IPS-11a (cell line): ENCODE measurements around the gene MAP2K3.

Experiments used
- H3K4me3 ChIP-seq: one replicate; pipeline ENCODE4 v1.5.1; 2013; ENCODE audit warnings: low read depth, low read length, control low read depth

The MAP2K3 gene

DNA sequence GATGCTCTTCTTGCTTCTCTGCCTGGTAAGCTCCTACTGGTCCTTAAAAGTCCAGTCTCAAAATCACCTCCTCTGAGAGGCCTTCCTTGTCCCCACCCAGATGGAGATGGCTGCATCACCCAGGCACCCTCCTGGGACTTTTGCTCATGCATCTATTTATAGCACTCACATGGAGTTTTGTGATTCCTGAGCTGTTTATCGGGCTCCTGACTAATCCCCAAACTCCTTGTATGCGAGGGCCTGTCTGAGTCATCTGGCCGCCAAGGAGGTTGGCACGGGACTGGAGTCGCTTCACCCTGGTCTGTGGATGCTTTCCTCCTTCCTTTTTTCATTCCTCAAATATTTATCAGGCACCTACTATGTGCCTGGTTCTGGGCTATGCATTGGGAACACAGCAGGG is 2.3 kb upstream of the MAP2K3 start:
- H3K4me3 ChIP-seq, result no peak overlapping the region

DNA sequence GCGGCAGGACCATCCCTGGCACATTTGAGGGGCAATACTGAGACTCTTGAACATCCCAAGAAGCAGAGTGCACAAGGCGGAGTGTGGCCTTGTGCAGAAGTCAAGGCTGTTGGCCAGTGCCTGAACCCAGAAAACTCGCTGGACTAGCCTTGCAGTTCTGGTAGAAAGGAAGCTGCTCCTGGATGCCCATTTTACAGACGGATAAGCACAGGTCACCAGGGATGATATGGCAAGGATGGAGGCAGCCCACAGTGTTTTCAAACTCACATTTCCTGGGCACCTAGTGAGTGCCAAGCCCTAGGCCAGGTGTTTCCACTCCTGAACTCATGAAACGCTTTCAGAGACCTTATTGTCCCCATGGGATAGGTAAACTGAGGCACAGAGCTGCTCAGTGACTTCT is 1.7 kb upstream of the MAP2K3 start:
- no peak overlapping the region for H3K4me3 ChIP-seq

DNA sequence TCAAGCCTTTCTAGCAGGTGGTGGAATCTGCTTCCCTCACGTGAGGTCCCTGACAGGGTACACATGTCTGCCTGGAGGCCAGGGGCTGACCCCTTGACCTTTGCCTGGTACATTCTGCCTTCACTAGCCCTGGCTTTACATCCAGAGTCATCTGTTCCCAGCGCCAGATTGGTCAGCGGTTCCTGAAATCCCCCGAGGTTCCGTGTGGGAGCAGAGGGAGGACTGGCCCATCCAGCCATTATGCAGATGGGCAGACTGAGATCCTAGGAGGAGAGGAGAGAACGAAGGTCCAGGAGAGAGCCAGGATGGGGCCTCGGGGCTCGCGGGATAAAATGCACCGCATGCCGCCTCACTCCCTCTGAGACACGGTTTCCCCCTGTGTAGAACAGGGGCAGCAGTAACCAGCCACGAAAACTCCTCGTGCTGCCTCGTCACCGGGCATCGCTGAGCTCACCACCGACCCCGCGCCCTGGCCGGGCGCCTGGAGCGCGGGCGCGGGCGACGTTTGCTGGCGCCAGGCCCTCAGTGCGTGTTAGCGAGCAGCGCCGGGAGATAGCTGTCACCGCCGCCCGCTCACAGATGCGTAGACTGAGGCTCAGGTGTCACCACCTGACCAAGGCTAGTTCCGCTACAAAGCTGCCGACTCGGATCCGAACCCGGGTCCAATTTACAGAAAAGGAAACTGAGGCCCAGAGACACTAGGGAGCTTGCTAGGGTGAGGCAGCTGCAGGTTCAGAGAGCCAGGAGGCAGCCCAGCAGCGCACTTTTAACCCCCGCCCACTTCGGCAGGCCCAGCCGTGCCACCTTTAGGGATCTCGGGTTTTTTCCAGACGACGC is 811 bp upstream of the MAP2K3 start:
- peak overlapping the region; percentile 22 for H3K4me3 ChIP-seq

DNA sequence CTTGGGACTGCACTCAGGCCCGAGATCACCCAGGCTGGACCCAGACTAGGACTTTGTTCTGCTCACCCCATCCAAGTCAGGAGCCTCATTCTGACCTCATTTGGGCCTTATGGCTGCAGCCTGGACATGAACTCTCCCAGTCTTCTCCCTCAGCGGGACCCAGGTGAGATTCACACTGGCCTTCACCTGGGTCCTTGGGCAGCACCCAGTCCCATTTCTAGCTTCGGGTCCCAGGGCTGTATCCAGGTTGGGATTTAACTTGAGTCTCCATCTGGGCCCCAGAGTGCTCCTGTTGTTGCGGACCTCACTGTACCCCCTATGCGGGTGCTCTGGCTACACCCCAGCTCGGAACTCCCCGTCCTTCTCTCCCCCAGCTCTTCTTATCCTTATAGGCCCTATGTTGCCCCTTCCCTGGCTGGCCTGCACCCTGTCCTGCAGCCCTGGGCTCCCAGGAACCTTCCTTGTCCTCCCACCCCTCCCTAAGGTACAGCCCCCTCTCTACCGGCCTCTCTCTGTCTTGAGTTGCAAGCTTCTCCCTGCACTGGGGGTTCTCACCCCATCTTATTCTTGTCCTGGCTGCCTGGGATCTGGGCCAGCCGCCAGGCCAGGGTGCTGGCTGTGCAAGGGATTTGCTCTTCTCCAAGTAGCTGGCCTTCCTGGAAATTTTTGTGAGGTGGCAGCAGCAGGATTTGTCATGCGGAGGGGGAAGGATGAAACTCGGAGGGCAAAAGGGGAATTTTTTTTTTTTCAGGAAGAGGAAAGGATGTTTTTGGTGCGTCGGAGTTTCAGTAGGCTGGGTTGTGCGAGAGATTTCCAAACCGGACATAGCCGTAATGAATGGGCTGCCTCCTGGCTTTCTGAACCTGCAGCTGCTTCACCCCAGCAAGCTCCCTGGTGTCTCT is 904 bp downstream of the MAP2K3 start:
- H3K4me3 ChIP-seq, result peak overlapping the region; percentile 47

DNA sequence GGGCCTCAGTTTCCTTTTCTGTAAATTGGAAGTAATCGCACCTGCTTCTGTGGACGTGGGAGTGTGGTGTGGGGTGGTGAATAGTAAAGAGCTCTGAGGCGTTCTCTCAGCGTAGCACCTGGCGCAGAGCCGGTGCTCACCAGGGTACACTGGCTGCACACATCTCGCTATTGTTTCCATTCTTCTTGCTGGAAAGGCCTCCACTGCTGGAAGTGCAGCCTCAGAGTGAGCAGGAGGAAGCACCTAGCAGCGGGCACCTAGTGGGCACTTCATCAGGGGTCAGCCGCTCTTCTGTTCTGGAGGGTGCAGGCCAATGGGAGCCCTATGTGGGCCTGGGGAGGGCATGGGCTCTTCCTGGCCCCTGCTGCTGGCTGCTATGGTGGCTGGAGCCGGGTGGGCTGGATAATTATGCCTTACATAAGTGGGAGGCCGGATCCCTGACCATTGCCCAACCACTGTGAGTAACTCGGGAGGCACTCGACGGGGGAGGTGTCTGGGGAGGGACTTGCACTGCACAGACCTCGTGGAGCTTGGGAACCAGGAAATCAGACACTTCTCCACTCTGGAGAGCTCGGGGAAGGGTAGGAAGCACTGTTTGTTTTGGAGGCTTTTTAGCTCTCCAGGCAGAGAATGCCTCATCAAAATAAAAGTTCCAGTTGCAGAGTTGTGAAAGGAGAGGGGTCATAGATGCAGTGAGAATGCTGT is 1.7 kb downstream of the MAP2K3 start:
- peak overlapping the region; percentile 47 for H3K4me3 ChIP-seq

DNA sequence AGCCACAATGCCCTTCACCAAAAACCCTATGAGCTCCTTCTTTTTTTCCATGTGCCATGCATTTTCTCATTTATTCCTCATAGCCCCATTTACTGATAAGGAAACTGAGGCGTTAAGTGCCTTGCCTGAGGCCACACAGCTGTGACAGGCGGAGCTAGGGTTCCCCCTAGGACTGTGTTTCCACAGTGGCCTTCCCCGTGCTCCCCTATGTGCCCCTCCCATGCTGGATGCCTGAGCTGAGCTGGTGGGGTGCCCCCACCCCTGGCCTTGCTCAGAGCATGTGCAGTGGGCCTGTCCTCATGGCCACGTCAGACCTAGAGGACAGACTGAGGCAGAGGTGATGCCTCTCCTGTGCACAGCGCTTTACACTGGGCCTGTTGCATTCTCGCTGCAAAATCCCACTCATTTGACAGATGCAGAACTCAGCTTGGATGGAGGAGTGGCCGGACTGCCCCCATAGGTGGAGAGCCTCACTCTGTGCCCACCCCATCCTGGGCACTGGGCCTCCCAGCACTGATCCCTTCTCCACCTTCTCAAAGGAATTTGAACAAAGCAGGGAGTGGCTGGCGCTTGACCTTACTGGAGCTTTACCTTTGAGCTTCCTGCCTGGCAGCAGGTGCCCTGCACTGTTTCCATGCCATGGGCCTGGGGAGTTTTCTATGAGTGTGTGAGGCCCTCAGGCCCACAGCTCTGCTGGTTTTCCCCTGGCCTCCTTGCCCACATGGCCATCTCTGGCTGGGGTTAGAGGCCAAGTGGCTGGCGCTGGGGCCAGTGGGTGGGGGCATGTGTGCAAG is 2.6 kb downstream of the MAP2K3 start:
- H3K4me3 ChIP-seq, result no peak overlapping the region

DNA sequence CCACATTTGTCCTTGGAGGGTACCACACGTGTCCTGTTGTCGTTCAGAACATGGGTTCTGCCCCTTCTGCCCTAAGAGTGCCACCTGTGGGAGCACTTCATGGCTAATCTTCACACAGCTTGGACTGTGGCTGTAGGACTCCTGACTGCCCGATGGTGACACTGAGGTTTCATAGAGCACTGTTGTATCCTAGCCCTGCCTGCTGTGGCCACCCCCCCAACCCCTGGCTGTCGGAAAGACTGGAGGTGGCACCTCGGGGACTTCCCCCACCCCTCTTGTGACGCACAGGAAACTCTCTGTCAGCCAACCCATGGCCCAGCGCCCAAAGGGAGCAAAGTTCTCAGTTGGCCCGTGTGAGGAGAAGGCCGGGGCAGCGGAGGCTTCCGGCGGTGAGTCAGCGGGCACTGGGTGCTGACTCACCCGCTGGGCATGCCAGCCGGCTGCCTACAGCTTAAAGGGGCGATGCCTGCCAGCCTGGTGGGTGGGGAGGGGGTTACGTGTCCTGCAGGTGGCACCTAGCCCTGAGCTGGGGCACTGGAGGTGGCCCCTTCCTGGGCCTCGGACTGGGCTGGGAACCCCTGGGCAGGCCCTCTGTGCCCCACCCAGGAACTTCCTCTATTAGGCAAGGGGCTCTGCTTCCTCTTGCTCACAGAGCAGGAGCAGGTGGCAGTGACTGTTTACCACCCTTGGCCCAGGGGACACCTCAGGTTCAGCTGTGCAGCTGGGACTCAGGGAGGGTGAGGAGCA is 3.4 kb downstream of the MAP2K3 start:
- H3K4me3 ChIP-seq, result no peak overlapping the region

DNA sequence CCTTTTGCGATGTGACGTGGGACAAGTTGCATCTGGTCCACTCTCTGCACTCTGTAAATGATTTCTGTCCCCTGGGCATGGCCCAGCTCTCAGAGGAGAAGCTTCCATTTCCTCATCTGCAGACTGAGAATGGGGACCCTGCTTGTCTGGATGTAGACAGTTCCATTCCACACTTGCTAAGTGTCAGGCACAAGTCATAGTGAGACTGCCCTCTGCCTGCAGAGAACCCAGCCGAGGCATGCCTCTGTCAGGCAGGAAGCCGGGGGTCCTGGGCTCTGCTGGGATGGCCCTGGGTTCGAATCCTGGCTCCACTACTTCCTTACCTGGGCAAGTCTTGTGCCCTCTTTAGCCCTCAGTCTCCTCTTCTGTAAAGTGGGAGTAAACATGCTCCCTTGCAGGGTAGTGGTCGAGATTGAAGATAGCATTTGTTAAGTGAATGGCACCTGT is 4.1 kb downstream of the MAP2K3 start:
- no peak overlapping the region for H3K4me3 ChIP-seq

DNA sequence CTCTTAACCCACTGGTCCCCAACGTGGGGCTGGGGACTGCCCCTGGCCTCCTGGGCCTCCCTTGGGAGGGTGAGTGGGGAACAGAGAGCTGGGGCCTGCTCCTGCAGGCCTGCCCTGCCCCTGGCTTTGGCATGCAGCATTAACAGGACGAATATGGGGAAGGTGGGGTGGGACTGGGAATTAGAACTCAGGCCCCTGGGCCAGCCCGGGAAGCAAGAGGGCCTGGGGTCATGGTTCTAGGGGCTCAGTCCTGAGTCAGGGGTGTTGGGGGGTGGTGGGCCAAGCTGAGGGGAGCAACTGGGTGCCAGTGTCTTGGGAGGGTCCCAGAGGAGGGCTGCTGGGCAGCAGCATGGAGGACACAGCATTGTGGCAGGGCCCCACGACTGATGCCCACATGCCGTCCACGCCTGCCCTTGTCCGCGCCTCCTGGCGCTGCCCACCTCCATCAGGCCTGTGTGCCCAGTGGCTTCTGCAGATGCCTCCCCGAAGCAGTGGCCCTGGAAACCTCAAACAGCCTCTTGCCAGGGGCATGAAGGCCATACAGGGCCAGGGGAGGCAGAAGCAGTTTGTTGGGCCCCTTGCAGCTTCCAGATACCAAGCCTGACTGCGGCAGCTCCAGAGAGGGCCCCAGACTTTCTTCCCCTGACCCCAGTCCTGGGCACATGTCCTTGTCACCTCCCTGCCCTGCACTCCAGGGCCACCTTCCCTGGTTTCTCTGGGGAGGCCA is 4.8 kb downstream of the MAP2K3 start:
- H3K4me3 ChIP-seq, result no peak overlapping the region

DNA sequence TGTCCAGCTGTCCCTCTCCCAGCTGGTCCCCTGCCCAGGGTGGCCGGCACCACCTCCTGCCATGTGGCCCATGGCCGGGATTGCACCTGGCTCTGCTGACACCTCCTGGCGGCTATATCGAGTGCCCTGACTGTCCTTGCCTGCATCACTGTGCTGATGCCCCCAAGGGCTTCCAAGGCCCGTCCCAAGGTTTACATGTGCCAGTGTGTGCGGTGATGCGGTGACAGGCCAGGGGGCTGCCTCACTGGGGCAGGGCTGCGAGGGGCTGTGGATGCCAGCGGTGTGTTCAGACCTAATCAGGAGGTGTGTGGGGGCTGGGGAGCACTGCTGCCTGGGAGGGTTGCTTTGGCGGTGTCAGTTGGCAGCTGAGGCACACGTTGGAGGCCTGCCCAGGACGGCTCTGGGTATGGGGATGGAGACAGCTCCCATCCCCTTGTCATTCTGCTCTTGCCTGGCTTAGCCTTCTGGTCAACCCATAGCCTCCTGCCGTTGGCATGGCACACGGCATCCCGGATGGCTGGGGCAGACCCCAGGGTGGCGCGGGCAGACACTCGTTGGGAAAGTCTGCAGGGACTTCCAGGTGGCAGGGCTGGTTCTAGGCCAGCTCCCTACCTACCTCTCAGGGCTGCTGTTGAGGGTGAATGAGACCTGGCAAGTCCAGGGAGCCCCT is 5.5 kb downstream of the MAP2K3 start:
- no peak overlapping the region for H3K4me3 ChIP-seq

DNA sequence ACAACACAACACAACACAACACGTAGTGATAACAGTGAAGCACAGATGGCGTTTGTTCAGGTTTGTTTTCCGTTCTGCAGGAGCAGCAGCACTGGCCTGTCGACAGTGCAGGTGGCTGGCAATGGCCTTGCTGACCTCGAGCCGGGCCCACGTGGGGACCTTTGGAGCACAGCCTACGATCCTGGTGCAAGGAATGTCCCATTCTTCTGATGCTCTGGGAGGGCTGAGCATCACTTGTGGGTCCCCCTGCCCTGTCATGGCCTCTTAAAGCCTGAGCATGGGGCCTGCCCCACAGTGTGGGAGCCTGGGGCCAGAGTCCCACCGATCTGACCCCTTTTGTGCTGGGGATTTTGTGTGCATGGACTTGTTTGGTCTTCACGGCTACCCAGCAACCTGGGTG is 6.8 kb downstream of the MAP2K3 start:
- H3K4me3 ChIP-seq, result no peak overlapping the region

DNA sequence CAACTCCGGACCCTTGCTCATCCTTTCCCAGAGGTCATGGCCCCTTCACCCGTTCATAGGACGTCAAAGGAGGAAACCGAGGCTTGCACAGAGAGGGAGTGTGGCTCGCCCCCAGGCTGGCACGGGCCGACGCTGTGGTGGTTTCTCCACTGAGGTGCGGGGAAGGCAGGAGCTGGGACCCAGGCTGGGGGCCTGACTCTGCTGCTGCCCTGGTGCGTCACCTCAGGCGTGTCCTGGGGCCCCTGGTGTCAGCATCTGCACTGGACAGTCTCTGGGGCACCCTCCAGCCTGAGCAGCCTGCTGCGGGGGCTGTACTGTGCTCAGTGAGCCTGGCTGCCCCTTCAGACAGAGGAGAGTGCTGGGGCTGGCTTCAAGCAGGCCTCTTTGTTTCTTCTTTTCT is 7.4 kb downstream of the MAP2K3 start:
- no peak overlapping the region for H3K4me3 ChIP-seq

DNA sequence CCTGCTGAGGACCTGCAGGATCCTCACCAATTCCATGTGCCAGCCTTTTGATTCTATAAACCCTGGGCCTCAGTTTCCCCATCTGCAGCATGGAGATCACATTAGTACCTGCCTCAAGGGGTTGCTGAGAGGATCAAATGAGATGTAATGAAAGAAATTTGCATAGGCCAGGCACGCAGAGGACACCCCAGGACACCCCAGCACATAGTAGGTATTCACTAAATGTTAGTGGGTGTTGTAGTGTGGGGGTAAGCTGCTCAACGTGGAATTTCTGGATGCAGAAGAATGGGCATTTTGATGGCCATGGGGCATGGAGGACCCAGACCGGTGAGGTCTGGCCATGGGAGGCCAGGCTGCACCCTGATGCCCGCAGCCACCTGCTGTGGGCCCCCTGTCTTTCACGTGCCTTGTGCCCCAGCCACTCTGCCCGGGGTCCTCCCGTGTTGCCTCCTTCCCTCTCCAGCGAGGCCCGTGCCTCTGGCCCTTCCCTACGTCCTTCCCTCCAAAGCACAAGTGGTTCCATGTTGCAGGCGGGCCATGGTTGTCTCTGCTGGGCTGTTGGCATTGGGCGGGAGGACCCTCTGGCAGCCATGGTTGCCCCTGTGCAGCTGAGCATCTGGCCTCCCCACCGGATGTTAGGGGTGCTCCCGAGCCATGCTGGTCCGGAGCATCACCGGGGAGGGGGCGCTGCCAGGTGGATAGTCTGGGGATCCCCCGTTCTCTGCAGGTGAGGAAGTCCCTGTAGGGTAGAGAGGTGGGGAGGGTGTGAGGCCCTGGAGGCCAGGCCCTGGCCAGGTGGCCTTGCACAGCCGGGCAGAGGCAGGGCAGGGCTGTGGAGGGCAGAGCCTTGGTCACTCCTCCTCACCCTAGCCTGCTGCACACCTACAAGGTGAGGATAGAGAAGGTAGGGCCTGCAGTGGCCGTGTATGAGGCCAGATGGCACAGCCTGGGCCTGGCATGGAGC is 8.6 kb downstream of the MAP2K3 start:
- H3K4me3 ChIP-seq, result no peak overlapping the region

DNA sequence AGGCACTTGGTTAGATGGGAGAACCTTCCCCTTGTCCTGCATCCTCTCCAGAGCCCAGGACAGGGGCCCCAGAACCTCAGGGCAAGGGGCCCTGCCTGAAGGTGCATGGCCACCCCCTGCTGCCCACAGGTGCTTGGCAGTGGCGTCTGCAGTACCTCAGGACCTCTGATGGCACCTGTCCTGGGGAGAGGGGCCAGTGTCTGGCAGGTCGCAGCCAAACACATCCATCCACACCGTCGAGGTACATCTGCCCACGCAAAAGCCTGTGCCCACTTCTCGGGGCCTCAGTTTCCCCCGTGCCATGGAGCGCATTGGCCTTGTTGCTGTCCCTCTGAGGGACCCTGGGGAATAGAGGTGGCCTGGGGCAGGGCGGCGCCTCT is 9.3 kb downstream of the MAP2K3 start:
- H3K4me3 ChIP-seq, result no peak overlapping the region

DNA sequence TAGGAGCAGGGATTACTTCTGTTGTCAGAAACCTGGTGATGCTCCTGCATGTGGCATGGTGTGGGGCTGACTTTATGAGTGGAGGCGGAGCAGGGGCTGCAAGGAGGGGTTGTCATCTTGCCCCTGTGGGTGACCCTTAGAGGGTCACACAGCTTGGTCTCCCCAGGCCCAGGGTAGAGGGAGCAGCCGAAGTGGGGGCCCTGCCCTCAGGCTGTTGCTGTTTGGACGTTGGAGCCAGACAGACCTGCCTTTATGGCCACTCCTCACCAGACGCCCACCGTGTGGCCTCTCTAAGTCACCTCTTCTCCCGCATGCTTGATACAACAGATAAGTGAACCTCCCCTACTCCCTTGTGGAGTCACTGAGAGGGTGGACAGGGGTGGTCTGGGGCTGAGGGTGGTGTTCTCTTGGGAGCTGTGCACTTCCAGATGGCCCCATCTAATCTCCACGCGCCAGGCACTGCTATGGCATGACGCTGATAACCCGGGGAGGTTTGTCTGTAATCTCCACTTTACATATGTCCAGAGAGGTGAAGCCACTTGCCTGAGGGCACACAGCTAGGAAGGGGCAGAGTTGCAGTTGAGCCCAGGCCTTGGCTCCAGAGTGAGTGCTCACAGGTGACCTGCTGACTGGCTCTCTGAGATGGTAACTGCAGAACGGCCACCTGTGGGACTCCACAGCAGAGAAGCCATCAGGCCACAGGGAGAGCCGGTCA is 10.0 kb downstream of the MAP2K3 start:
- H3K4me3 ChIP-seq, result no peak overlapping the region

DNA sequence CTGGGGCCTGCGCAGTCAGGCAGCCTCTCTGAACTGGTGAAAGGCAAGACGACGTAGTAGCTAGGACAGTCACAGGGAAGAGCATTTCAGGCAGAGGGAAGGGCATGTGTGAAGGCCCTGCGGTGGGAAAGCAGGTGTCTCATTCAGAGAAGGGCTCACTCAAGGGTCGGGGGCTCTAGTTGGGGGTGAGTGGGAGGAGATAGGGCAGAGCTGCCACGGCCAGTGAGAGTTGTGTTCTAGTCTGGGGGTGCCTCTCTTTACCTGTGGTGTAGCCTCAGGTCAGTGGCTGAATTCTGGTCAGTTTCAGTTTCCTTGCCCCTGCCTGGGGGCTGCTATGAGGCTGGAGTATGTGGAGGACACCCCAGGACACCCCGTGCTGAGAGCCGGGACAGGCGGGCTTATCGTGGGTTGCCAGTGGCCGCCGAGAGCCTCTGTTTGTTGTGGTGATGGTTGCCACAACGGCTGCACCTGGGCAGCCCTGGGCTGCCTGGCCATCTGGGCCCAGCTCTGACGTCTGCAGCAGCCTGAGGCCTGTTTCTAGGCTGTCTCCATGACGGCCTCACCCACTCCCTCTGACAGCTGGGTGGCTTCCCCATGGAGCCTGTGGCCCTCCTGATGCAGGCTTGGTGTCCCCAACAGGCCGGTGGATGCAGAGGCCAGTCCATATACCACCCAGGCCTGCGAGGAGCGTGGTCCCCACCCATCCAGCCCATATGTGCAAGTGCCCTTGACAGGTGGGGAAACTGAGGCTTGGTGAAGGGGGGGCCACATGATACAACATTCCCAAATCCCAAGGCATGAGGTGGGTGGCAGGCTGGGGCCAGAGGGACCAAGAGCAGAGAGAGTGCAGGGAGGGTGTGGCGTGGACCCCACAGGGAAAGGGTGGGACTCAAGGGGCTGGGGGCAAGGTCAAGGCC is 10.8 kb downstream of the MAP2K3 start:
- no peak overlapping the region for H3K4me3 ChIP-seq
